Muscle of leg (tissue), 11 donors: Measurements from ENCODE around the gene SYNM. TPM values are rescaled to one million over a fixed set of nuclear protein-coding genes. Genes with fewer than 3 reads are reported as not detected.

Experiments used
- DNase-seq: peaks from one replicate; pipeline ENCODE4 v3.0.0; 2013
- H3K27ac ChIP-seq: one replicate; pipeline ENCODE4 v1.5.1; 2013; ENCODE audit warnings: mild to moderate bottlenecking, low read length, control low read depth
- H3K27me3 ChIP-seq: one replicate; pipeline ENCODE4 v1.6.1; 2013; ENCODE audit warnings: low read length; ENCODE audit not compliant: control insufficient read depth, insufficient read depth
- H3K36me3 ChIP-seq: one replicate; pipeline ENCODE4 v1.6.1; 2013; ENCODE audit warnings: low read length; ENCODE audit not compliant: control insufficient read depth, insufficient read depth
- H3K4me1 ChIP-seq: one replicate; pipeline ENCODE4 v1.6.1; 2013; ENCODE audit warnings: low read length; ENCODE audit not compliant: control insufficient read depth, insufficient read depth
- H3K4me3 ChIP-seq: one replicate; pipeline ENCODE4 v1.5.1; 2013; ENCODE audit warnings: low read length, control low read depth
- H3K9me3 ChIP-seq: replicated peaks from 2 replicates; pipeline ENCODE4 v1.6.1; 2013; ENCODE audit warnings: low read depth, low read length; ENCODE audit not compliant: control insufficient read depth
- WGBS: methylation state at CpG from one replicate; pipeline ENCODE4 v1.1.5; 2013; ENCODE audit warnings: missing lambda C conversion rate; ENCODE audit not compliant: insufficient coverage; 5-methylcytosine and 5-hydroxymethylcytosine counted together
- polyA plus RNA-seq, 8 donors: library from polyadenylated mRNA; unstranded; fragments of 120-200 nt; gene quantifications; one replicate each; pipeline versions ENCODE4 v1.2.1 to v1.2.3, GENCODE V29; 2013; ENCODE audit warnings: inconsistent platforms in 1 of 8, low replicate concordance in 1 of 8; ENCODE audit not compliant: insufficient read length in 8 of 8, insufficient read depth in 1 of 8
- total RNA-seq: library from RNA; stranded (reverse); fragments of 120-200 nt; gene quantifications from one replicate; pipeline ENCODE4 v1.2.4, GENCODE V29; 2013

Gene SYNM
- total and polyA plus RNA-seq, 9 donors = 29.4 to 66.6 (median 46.5) TPM

- no peak for DNase-seq
- no peaks in the 10 kb centered on the region for H3K4me1 ChIP-seq
- no peaks in the 10 kb centered on the region for H3K27me3 ChIP-seq
- H3K4me3 ChIP-seq = no peak overlapping the region
- 83% methylated on average over 4 of the region's 4 CpGs for WGBS
- H3K36me3 ChIP-seq = peaks cover 37% of the 10 kb centered on the region
- H3K9me3 ChIP-seq = no peaks in the 10 kb centered on the region
- no peak overlapping the region for H3K27ac ChIP-seq
Measured at GRCh38 chr15:99132122-99132521, 27.2 kb downstream of the SYNM start.

GRCh38 chr15:99132634-99133287, 27.9 kb downstream of the SYNM start:
- WGBS = 92% methylated on average over 12 of the region's 18 CpGs
- no peak overlapping the region for H3K4me3 ChIP-seq
- no peak overlapping the region for H3K27ac ChIP-seq
- no peaks in the 10 kb centered on the region for H3K4me1 ChIP-seq
- no peaks in the 10 kb centered on the region for H3K9me3 ChIP-seq
- no peaks in the 10 kb centered on the region for H3K27me3 ChIP-seq
- no peak for DNase-seq
- H3K36me3 ChIP-seq = peaks cover 43% of the 10 kb centered on the region

- Histone ChIP-seq H3K27ac (no peak overlapping the region), H3K4me1 (no peaks in the 10 kb centered on the region)
- WGBS = 56% methylated on average over 5 of the region's 11 CpGs
Measured at GRCh38 chr15:99134317-99134821, 29.5 kb downstream of the SYNM start.

GRCh38 chr15:99135194-99135593, 30.3 kb downstream of the SYNM start:
- Histone ChIP-seq H3K9me3 (no peaks in the 10 kb centered on the region), H3K27me3 (no peaks in the 10 kb centered on the region), H3K4me1 (no peaks in the 10 kb centered on the region), H3K27ac (no peak overlapping the region), H3K4me3 (no peak overlapping the region), H3K36me3 (peaks cover 41% of the 10 kb centered on the region)
- no peak for DNase-seq
- WGBS = no CpG with 5 or more reads among the region's 4 CpGs

More at GRCh38 chr15:99134317-99134821, 29.5 kb downstream of the SYNM start:
- no peaks in the 10 kb centered on the region for H3K27me3 ChIP-seq
- H3K36me3 ChIP-seq = peaks cover 48% of the 10 kb centered on the region
- H3K9me3 ChIP-seq = no peaks in the 10 kb centered on the region
- H3K4me3 ChIP-seq = no peak overlapping the region
- no peak for DNase-seq

DNA sequence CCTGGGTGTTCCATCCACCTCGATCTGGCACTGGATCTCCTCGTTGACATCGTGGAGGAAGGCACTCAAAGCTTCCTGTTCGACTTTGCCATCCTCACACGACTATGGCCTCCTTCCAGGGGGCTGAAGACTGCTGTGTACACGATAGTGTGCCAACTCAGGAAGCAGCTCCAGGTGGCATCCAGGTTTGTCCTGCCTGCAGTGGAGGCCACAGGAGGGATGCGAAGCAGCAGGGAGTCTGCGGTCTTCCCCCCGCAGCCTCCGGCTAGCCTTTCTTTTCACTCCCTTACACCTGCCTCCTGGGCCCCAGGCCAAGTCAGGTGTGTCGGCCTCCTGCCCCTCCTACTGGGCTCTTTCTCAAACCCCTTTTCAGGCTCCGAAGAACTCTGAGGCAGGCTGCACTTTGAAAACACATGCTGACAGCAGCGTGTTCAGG, 32.2 kb downstream of the SYNM start:
- DNase-seq = no peak
- H3K27me3 ChIP-seq = no peaks in the 10 kb centered on the region

DNA sequence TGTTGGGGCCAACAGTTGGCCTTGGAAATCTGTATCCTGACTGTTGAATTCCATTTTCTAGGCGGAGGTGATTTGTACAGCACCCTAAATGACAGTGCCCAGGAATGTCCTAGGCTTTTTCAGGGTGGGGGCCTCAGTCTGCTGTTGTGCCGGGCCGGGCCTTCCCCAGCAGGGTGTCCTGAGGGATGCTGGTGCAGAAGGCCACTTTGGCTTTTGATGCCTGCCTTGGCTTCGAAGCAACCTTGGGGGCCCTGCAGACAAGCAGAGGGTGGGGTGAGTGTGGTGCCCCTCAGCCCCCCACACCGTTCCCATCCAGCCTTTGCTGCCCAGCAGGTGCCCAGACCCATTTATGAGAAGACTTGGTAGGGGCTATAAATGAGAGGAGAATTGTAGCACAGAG, 33.0 kb downstream of the SYNM start:
- no peaks in the 10 kb centered on the region for H3K9me3 ChIP-seq
- no peak overlapping the region for H3K4me3 ChIP-seq
- WGBS = 100% methylated on average over 1 of the region's 5 CpGs
- H3K36me3 ChIP-seq = peaks cover 27% of the 10 kb centered on the region
- H3K27ac ChIP-seq = no peak overlapping the region
- H3K4me1 ChIP-seq = no peaks in the 10 kb centered on the region
- no peaks in the 10 kb centered on the region for H3K27me3 ChIP-seq
- no peak for DNase-seq

More for the DNA sequence above, 32.2 kb downstream of the SYNM start:
- H3K9me3 ChIP-seq = no peaks in the 10 kb centered on the region
- WGBS = 84% methylated on average over 12 of the region's 13 CpGs
- H3K4me3 ChIP-seq = no peak overlapping the region
- H3K36me3 ChIP-seq = peaks cover 30% of the 10 kb centered on the region
- H3K4me1 ChIP-seq = no peaks in the 10 kb centered on the region
- H3K27ac ChIP-seq = no peak overlapping the region

GRCh38 chr15:99138491-99138982, 33.7 kb downstream of the SYNM start:
- H3K4me1 ChIP-seq = no peaks in the 10 kb centered on the region

GRCh38 chr15:99139276-99139675, 34.4 kb downstream of the SYNM start:
- Histone ChIP-seq H3K4me1 (no peaks in the 10 kb centered on the region), H3K36me3 (peaks cover 27% of the 10 kb centered on the region), H3K4me3 (no peak overlapping the region), H3K9me3 (no peaks in the 10 kb centered on the region), H3K27ac (no peak overlapping the region), H3K27me3 (no peaks in the 10 kb centered on the region)
- 85% methylated on average over 3 of the region's 4 CpGs for WGBS
- DNase-seq = no peak

More at GRCh38 chr15:99138491-99138982, 33.7 kb downstream of the SYNM start:
- WGBS = 91% methylated on average over 12 of the region's 15 CpGs
- Histone ChIP-seq H3K36me3 (peaks cover 27% of the 10 kb centered on the region), H3K9me3 (no peaks in the 10 kb centered on the region), H3K4me3 (no peak overlapping the region), H3K27ac (no peak overlapping the region), H3K27me3 (no peaks in the 10 kb centered on the region)
- no peak for DNase-seq

DNA sequence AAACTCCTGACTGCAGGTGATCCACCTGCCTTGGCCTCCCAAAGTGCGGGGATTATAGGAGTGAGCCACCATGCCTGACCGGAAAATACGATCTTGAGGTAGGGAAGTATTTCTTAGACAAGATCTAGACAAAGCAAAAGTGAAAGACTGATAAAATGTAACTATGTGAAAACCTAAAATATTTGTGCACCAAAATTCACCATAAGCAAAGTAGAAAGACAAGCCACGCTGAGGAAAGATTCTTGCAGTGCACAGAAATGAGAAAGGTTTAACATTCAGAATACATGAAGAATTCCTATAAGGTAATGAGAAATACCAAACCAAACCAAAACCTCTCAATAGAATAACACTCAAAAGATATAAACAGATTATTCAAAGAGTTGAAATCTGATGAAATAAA, 35.7 kb downstream of the SYNM start:
- Histone ChIP-seq H3K27ac (no peak overlapping the region), H3K27me3 (no peaks in the 10 kb centered on the region), H3K36me3 (peaks cover 27% of the 10 kb centered on the region), H3K4me1 (no peaks in the 10 kb centered on the region), H3K9me3 (no peaks in the 10 kb centered on the region), H3K4me3 (no peak overlapping the region)
- DNase-seq = no peak
- no CpG with 5 or more reads among the region's 4 CpGs for WGBS

DNA sequence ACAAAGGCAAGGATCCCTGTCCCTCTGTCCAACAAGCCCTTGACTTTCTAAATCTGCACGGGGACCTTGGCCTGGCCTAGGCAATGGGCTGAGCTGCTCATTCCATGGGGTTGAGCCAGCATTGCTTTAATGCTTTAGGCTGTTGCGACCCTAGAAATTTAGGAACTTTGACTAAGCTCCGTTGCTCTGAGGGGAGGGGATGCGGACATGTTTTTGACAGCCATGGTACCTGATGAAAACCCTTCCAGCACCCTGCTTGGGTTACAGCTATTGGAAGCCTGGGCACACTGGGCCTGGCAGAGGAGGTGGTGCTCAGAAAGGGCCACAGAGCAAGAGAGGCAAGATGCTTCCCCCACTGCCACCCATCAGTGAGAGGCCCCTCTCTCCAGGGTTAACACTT, 37.1 kb downstream of the SYNM start:
- Histone ChIP-seq H3K36me3 (peaks cover 26% of the 10 kb centered on the region), H3K4me1 (no peaks in the 10 kb centered on the region), H3K9me3 (no peaks in the 10 kb centered on the region), H3K4me3 (no peak overlapping the region), H3K27me3 (no peaks in the 10 kb centered on the region), H3K27ac (no peak overlapping the region)
- DNase-seq = no peak
- 83% methylated on average over 1 of the region's 4 CpGs for WGBS
